Vagina (tissue), 2 donors: Measurements from ENCODE around the gene PNMT. TPM values are rescaled to one million over a fixed set of nuclear protein-coding genes. Genes with fewer than 3 reads are reported as not detected.

Source experiments
- DNase-seq, 2 donors: peaks; one replicate each; pipeline ENCODE4 v3.0.0-alpha.2; 2017; ENCODE audit errors: extremely low spot score in 2 of 2
- H3K27ac ChIP-seq: fragments of 200-600 bp; sonication (generic); one replicate; pipeline ENCODE4 v1.5.1; 2019
- H3K27me3 ChIP-seq: fragments of 200-600 bp; sonication (generic); one replicate; pipeline ENCODE4 v1.5.1; 2019
- H3K36me3 ChIP-seq, 2 donors: fragments of 200-600 bp; sonication (generic); one replicate each; pipeline ENCODE4 v1.5.1; 2017 to 2019
- H3K4me1 ChIP-seq: fragments of 200-600 bp; sonication (generic); one replicate; pipeline ENCODE4 v1.5.1; 2019
- H3K4me3 ChIP-seq, 2 donors: fragments of 200-600 bp; sonication (generic); 1 replicate in 1 of 2; 2 replicates in 1 of 2; pipeline ENCODE4 v1.5.1; 2016 to 2019
- H3K9me3 ChIP-seq: fragments of 200-600 bp; sonication (generic); one replicate; pipeline ENCODE4 v1.5.1; 2019
- POLR2A ChIP-seq, 2 donors: fragments of 450-650 bp; IDR thresholded peaks; one replicate each; pipeline ENCODE4 v1.6.1; 2017; ENCODE audit warnings: antibody characterized with exemption in 2 of 2, mild to moderate bottlenecking in 2 of 2, moderate library complexity in 2 of 2
- POLR2AphosphoS5 ChIP-seq, 2 donors: sonication (generic); formaldehyde crosslinking; IDR thresholded peaks; one replicate each; pipeline ENCODE4 v1.9.0; 2017; ENCODE audit warnings: antibody characterized with exemption in 2 of 2, mild to moderate bottlenecking in 2 of 2, low read depth in 1 of 2; ENCODE audit not compliant: insufficient read depth in 1 of 2
- intact Hi-C: fragments of 100-400 bp; cut with DNase I; formaldehyde crosslinking; loops from one replicate; pipeline ENCODE4 v1.15.1; 2023
- total RNA-seq: library from RNA; depleted of rRNA; stranded (reverse); fragments of >200 nt; gene quantifications from one replicate; pipeline ENCODE4 v1.2.3, GENCODE V29; 2016
- TF ChIP-seq, protein P1 (sequence below), 3 experiments: fragments of 450-650 bp in 2 of 3; fragments of 200-600 bp in 1 of 3; sonication (generic) in 1 of 3; IDR thresholded peaks; one replicate each; pipeline ENCODE4 v1.5.1; 2017 to 2019; ENCODE audit warnings: antibody characterized with exemption in 3 of 3, mild to moderate bottlenecking in 2 of 3, moderate library complexity in 2 of 3

PNMT gene
- total RNA-seq, 1 donor from 2014 or later: 5.6 TPM

DNA sequence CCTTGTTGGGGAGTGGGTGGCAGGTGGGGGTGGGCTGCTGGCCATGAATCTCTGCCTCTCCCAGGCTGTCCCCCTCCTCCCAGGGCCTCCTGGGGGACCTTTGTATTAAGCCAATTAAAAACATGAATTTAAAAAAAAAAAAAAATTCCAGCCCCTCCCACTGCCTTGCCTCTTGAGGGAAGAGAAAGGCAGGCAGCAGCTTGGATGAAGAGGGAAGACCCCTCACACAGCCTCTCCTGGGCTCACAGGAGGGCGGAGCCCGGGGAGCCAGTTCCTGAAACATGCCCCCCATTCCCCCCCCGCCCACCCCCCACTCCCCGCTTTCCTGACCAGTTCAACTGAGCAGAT, 4.9 kb upstream of the PNMT start:
- intact Hi-C loops: no loop called here
- peak overlapping the region; percentile 6 for H3K27ac ChIP-seq
- peaks cover 71% of the 10 kb centered on the region for H3K4me1 ChIP-seq

DNA sequence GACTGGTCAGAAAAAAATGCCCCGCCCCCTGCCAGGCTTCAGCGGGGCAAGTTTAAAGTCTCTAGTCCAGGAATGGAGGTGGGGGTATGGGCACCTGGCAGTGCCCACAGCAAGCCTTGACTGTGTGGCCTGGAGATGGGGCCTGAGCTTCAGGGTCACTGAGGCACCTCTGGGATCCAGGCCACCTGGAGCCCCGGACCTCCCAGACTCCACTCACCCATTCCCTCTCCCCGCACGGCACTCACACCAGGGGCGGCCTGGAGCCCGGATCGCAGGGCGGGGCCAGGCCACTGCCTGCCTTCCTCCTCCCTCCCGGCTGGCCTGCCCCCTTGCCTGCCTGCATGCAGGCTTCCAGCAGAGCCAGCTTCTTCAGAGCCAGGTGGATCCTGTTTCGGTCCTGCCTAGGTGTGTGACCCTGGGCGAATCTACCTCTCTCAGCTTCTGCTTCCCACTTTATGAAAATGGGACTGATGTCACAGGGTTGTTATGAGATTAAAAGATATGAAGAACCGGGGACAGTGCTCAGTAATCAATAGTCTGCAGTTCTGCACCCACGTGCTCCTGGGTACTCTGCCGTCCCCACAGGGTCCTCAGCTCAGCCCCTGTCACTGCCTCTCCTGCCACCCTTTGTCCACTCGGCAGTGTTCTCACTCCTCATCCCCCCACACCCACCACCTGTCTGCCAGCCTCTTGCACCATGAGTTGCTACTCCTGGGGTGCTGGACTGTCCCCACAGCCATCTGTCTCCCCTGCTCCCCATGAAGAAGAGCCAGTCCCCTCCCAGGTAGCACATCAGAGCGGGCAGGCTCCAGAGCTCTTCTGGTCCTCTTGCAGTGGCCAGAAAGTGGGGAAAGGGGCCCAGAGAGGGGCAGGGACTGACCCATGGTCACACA, 4.3 kb upstream of the PNMT start:
- no peak for DNase-seq
- H3K27me3 ChIP-seq: no peaks in the 10 kb centered on the region
- peaks cover 77% of the 10 kb centered on the region for H3K4me1 ChIP-seq
- H3K36me3 ChIP-seq: peaks cover 0 to 26% of the 10 kb centered on the region in 2 donors
- H3K27ac ChIP-seq: no peak overlapping the region
- TF ChIP-seq, protein P1, sequence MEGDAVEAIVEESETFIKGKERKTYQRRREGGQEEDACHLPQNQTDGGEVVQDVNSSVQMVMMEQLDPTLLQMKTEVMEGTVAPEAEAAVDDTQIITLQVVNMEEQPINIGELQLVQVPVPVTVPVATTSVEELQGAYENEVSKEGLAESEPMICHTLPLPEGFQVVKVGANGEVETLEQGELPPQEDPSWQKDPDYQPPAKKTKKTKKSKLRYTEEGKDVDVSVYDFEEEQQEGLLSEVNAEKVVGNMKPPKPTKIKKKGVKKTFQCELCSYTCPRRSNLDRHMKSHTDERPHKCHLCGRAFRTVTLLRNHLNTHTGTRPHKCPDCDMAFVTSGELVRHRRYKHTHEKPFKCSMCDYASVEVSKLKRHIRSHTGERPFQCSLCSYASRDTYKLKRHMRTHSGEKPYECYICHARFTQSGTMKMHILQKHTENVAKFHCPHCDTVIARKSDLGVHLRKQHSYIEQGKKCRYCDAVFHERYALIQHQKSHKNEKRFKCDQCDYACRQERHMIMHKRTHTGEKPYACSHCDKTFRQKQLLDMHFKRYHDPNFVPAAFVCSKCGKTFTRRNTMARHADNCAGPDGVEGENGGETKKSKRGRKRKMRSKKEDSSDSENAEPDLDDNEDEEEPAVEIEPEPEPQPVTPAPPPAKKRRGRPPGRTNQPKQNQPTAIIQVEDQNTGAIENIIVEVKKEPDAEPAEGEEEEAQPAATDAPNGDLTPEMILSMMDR (IDR thresholded peaks at IDR 0.05): no peak
- no peak for TF ChIP-seq POLR2A (IDR thresholded peaks at IDR 0.05)
- TF ChIP-seq POLR2AphosphoS5 (IDR thresholded peaks at IDR 0.05; ENCODE audit: insufficient read depth in 1 of 2, low read depth in 1 of 2): no peak
- intact Hi-C loops: no loop called here
- H3K4me3 ChIP-seq: no peak overlapping the region
- no peaks in the 10 kb centered on the region for H3K9me3 ChIP-seq

More for the DNA sequence above, 4.9 kb upstream of the PNMT start:
- no peak for TF ChIP-seq POLR2AphosphoS5 (IDR thresholded peaks at IDR 0.05; ENCODE audit: insufficient read depth in 1 of 2, low read depth in 1 of 2)
- TF ChIP-seq POLR2A (IDR thresholded peaks at IDR 0.05): no peak
- TF ChIP-seq, protein P1 (IDR thresholded peaks at IDR 0.05): no peak
- DNase-seq: no peak
- Histone ChIP-seq H3K4me3 (no peak overlapping the region), H3K27me3 (no peaks in the 10 kb centered on the region), H3K36me3 (peaks cover 0 to 28% of the 10 kb centered on the region in 2 donors), H3K9me3 (no peaks in the 10 kb centered on the region)

DNA sequence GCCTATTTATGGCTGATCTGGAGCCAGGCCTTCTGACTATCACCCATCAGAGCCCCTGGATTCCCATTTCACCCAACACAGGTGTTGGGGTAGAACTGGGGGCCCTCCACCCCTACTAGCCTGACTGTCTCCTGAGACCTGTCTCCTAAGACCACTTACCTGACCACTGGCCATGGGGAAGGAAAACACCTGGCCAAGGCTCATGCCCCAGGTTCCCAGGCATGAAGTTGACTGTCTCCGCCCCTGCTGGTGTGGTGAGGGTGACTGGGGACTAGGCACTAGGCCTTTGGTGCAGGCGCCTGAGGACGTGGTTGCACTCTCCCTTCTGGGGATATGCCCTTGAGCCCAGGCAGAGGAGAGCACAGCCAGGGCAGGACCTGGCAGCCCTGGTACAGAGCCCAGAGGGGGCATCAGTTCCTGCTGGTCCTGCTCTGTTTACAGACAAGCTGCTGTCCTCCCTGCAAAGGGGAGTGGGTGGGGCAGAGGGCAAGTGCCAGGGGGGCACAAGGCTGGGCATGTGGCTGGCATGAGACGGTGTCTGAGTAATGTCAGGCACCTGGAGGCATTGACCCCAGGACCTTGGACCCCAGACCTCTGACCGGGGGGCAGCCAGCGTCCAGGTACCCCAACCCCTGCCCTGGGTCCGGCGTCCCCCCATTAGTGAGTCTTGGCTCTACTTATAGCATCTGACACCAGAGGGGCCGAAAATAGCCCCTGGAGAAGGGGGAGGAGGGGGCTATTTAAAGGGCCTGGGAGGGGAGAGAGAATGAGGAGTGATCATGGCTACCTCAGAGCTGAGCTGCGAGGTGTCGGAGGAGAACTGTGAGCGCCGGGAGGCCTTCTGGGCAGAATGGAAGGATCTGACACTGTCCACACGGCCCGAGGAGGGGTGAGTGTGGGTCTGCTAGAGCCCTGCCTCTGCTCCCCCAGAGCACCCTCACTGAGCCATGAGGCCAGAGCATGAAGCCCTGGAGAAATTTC, 3.4 kb upstream of the PNMT start, which contains the start of gene TCAP:
Gene TCAP (plus strand): TSS at position 769 of the 981 bp plus-strand sequence. CDS start 11 bp downstream, at position 780.
- Histone ChIP-seq H3K27ac (peak within 1 kb of the TSS; percentile 54), H3K4me1 (peaks cover 77% of the 10 kb centered on the region), H3K9me3 (no peaks in the 10 kb centered on the region), H3K4me3 (no peak within 1 kb of the TSS), H3K36me3 (peaks cover 0 to 23% of the 10 kb centered on the region in 2 donors), H3K27me3 (no peaks in the 10 kb centered on the region)
- no peak for DNase-seq
- TF ChIP-seq, protein P1 (IDR thresholded peaks at IDR 0.05): no peak
- intact Hi-C loops: loop anchor here (5.0 kb wide), 1 partner anchor 33 kb away; no protein-coding TSS in a partner anchor

DNA sequence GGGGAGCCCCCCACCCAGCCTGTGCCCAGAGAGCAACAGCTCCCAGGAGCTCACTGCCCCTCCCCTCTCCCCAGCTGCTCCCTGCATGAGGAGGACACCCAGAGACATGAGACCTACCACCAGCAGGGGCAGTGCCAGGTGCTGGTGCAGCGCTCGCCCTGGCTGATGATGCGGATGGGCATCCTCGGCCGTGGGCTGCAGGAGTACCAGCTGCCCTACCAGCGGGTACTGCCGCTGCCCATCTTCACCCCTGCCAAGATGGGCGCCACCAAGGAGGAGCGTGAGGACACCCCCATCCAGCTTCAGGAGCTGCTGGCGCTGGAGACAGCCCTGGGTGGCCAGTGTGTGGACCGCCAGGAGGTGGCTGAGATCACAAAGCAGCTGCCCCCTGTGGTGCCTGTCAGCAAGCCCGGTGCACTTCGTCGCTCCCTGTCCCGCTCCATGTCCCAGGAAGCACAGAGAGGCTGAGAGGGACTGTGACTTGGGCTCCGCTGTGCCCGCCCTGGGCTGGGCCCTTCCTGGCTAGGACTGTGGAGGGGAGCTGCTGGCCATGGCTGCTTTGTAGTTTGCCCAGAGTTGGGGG, 2.5 kb upstream of the PNMT start:
- intact Hi-C loops: loop anchor here (5.0 kb wide), 1 partner anchor 33 kb away; no protein-coding TSS in a partner anchor
- H3K27ac ChIP-seq: peak overlapping the region; percentile 54
- TF ChIP-seq POLR2A (IDR thresholded peaks at IDR 0.05): no peak
- peak in 1 of 2 donors; percentile 13 for TF ChIP-seq POLR2AphosphoS5 (IDR thresholded peaks at IDR 0.05; ENCODE audit: insufficient read depth in 1 of 2, low read depth in 1 of 2)
- H3K9me3 ChIP-seq: no peaks in the 10 kb centered on the region
- no peak overlapping the region for H3K4me3 ChIP-seq
- DNase-seq: no peak
- H3K36me3 ChIP-seq: peaks cover 0 to 15% of the 10 kb centered on the region in 2 donors
- no peaks in the 10 kb centered on the region for H3K27me3 ChIP-seq
- H3K4me1 ChIP-seq: peaks cover 68% of the 10 kb centered on the region

DNA sequence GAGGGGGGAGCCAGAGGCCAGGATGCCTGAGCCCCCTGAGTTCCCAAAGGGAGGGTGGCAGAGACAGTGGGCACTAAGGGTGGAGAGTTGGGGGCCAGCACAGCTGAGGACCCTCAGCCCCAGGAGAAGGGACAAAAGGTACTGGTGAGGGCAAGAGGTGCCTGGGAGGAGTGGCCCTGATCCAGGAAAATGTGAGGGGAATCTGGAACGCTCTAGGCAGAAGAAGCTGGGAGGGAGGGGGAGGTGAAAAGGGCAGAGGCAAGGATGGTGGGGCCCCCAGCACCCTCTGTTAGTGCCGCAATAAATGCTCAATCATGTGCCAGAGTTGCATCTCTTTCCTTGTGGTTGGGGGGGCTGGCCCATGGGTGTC, 2.0 kb upstream of the PNMT start:
- H3K4me1 ChIP-seq: peaks cover 64% of the 10 kb centered on the region
- intact Hi-C loops: loop anchor here (5.0 kb wide), 1 partner anchor 34 kb away; no protein-coding TSS in a partner anchor
- peaks cover 0 to 10% of the 10 kb centered on the region in 2 donors for H3K36me3 ChIP-seq
- TF ChIP-seq POLR2A (IDR thresholded peaks at IDR 0.05) (no peak), POLR2AphosphoS5 (IDR thresholded peaks at IDR 0.05; ENCODE audit: insufficient read depth in 1 of 2, low read depth in 1 of 2) (no peak)
- TF ChIP-seq, protein P1 (IDR thresholded peaks at IDR 0.05): no peak
- no peaks in the 10 kb centered on the region for H3K27me3 ChIP-seq
- no peak overlapping the region for H3K4me3 ChIP-seq
- H3K27ac ChIP-seq: peak overlapping the region; percentile 54
- no peaks in the 10 kb centered on the region for H3K9me3 ChIP-seq
- no peak for DNase-seq
